K562 (cell line): Measurements from ENCODE around the gene DAB1. TPM values are rescaled to one million over a fixed set of nuclear protein-coding genes. Genes with fewer than 3 reads are reported as not detected.

Source experiments
- ATAC-seq: fragments of 200-7000 bp; cut with Tn5 transposase; 3 replicates; pipeline ENCODE4 v1.9.1; 2020; ENCODE audit warnings: moderate library complexity
- BruUV-seq: library from RNA; stranded (reverse); fragments of 400-500 nt; replicated peaks from 2 replicates; lab custom pipeline; 2021; lab: Mats Ljungman, UMichigan
- CTCF ChIA-PET: fragments of 300-600 bp; formaldehyde crosslinking; extraction: SDS; loops from one replicate; lab custom pipeline; 2021; ENCODE audit warnings: low intra/inter-chr PET ratio; lab: Yijun Ruan, JAX
- POLR2A ChIA-PET: fragments of 300-600, 350-650 bp; sonication (Branson Sonifier 250); formaldehyde crosslinking; extraction: SDS; loops from one replicate; lab custom pipeline; 2021; ENCODE audit warnings: antibody characterized with exemption, inconsistent platforms; lab: Yijun Ruan, JAX
- DNase-seq, 4 experiments: peaks; one replicate each; pipeline versions ENCODE4 v3.0.0 to v3.0.0-alpha.2; 2011 to 2018; ENCODE audit warnings: low spot score in 3 of 4, mixed read lengths in 3 of 4; ENCODE audit errors: extremely low read depth in 1 of 4
- FAIRE-seq: peaks from 2 replicates; lab custom pipeline; 2011; peaks lifted over from hg19 to GRCh38; lab: Jason Lieb, UNC
- H2AFZ ChIP-seq: 2 replicates; pipeline ENCODE4 v1.6.0; 2011; ENCODE audit warnings: low read depth, low read length, control low read depth, inconsistent platforms
- H3K27ac ChIP-seq: fragments of 200-600 bp; 3 replicates; pipeline ENCODE4 v1.8.0; 2011; ENCODE audit warnings: low read depth, mild to moderate bottlenecking, control low read depth, inconsistent platforms, low read length, moderate library complexity, mixed read lengths; ENCODE audit errors: extremely low read depth
- H3K27me3 ChIP-seq, 2 experiments: fragments of 300-600 bp in 1 of 2; 2 replicates in 1 of 2; 3 replicates in 1 of 2; pipeline versions ENCODE4 v1.6.0 to v1.8.0; 2011; ENCODE audit warnings: inconsistent platforms in 2 of 2, low read length in 2 of 2, mild to moderate bottlenecking in 1 of 2, mixed read lengths in 1 of 2, moderate library complexity in 1 of 2; ENCODE audit not compliant: control insufficient read depth in 2 of 2, insufficient read depth in 2 of 2
- H3K36me3 ChIP-seq: fragments of 300-600 bp; 3 replicates; pipeline ENCODE4 v1.8.0; 2011; ENCODE audit warnings: mild to moderate bottlenecking, low read length, inconsistent platforms; ENCODE audit not compliant: control insufficient read depth, insufficient read depth
- H3K4me1 ChIP-seq, 2 experiments: fragments of 200-600 bp in 1 of 2; replicated peaks in 1 of 2; 2 replicates in 1 of 2; 3 replicates in 1 of 2; pipeline versions ENCODE4 v1.5.1 to v1.8.0; 2011; ENCODE audit warnings: inconsistent platforms in 2 of 2, low read length in 2 of 2, mild to moderate bottlenecking in 1 of 2, mixed read lengths in 1 of 2, moderate library complexity in 1 of 2; ENCODE audit not compliant: control insufficient read depth in 2 of 2, insufficient read depth in 2 of 2
- H3K4me2 ChIP-seq: 2 replicates; pipeline ENCODE4 v1.6.1; 2011; ENCODE audit warnings: low read length, control low read depth, inconsistent platforms, mixed read lengths; ENCODE audit not compliant: insufficient read depth
- H3K4me3 ChIP-seq: fragments of 200-600 bp; sonication (generic), shearing (Covaris generic); 2 replicates; pipeline ENCODE4 v1.5.1; 2016; ENCODE audit warnings: control low read depth, inconsistent platforms
- H3K79me2 ChIP-seq: fragments of 200-600 bp; 3 replicates; pipeline ENCODE4 v1.8.0; 2011; ENCODE audit warnings: low read length, inconsistent platforms; ENCODE audit not compliant: control insufficient read depth, insufficient read depth
- H3K9ac ChIP-seq, 2 experiments: 2 replicates each; pipeline versions ENCODE4 v1.6.0 to v1.6.1; 2011; ENCODE audit warnings: low read depth in 2 of 2, low read length in 2 of 2, control low read depth in 1 of 2, inconsistent platforms in 1 of 2, mild to moderate bottlenecking in 1 of 2, mixed read lengths in 1 of 2; ENCODE audit not compliant: insufficient read depth in 1 of 2
- H3K9me1 ChIP-seq: one replicate; pipeline ENCODE4 v1.6.0; 2011; ENCODE audit warnings: inconsistent platforms, mild to moderate bottlenecking, low read length, moderate library complexity; ENCODE audit not compliant: control insufficient read depth, insufficient read depth
- H3K9me3 ChIP-seq: replicated peaks from 2 replicates; pipeline ENCODE4 v1.5.1; 2011; ENCODE audit warnings: low read depth, low read length, inconsistent platforms; ENCODE audit not compliant: control insufficient read depth, insufficient read depth
- H4K20me1 ChIP-seq: replicated peaks from 2 replicates; pipeline ENCODE4 v1.6.1; 2011; ENCODE audit warnings: low read length, inconsistent platforms, mixed read lengths; ENCODE audit not compliant: control insufficient read depth, insufficient read depth
- CEBPB ChIP-seq: fragments of 450-650 bp; IDR thresholded peaks from 2 replicates; pipeline ENCODE4 v1.6.1; 2016; ENCODE audit warnings: missing genetic modification characterization, missing compliant biosample characterization
- GTF2F1 ChIP-seq: IDR thresholded peaks from 2 replicates; pipeline ENCODE4 v1.6.1; 2011; ENCODE audit warnings: low read depth, low read length, improper control_type of control experiment
- MAFG ChIP-seq: fragments of 450-650 bp; conservative IDR thresholded peaks from 2 replicates; pipeline ENCODE4 v1.6.1; 2016; ENCODE audit warnings: missing genetic modification characterization, missing compliant biosample characterization
- MCM2 ChIP-seq: fragments of 450-650 bp; IDR thresholded peaks from 2 replicates; pipeline ENCODE4 v1.6.1; 2017; ENCODE audit warnings: low read depth, mild to moderate bottlenecking
- MLLT1 ChIP-seq, 2 experiments: fragments of 450-650 bp; IDR thresholded peaks; 2 replicates each; pipeline ENCODE4 v1.6.1; 2016
- TEAD1 ChIP-seq, 2 experiments: fragments of 450-650 bp in 1 of 2; sonication (generic) in 1 of 2; formaldehyde crosslinking; IDR thresholded peaks; 2 replicates each; pipeline versions ENCODE4 v1.4.0 to v1.8.0; 2020 to 2022; ENCODE audit warnings: mild to moderate bottlenecking in 2 of 2, missing genetic modification reagents in 1 of 2
- TSC22D4 ChIP-seq: fragments of 450-650 bp; IDR thresholded peaks from 2 replicates; pipeline ENCODE4 v1.6.1; 2016; ENCODE audit warnings: missing genetic modification characterization, missing biosample characterization, control low read depth
- USF1 ChIP-seq: sonication (generic); formaldehyde crosslinking; IDR thresholded peaks from 2 replicates; pipeline ENCODE4 v1.9.0; 2022; ENCODE audit warnings: mild to moderate bottlenecking, missing genetic modification reagents
- YY1 ChIP-seq, 3 experiments: IDR thresholded peaks; 2 replicates each; pipeline ENCODE4 v1.6.1; 2011; ENCODE audit warnings: low read length in 2 of 3, mild to moderate bottlenecking in 2 of 3, moderate library complexity in 2 of 3, borderline replicate concordance in 1 of 3, control low read depth in 1 of 3, low read depth in 1 of 3; ENCODE audit not compliant: insufficient read depth in 3 of 3, insufficient replicate concordance in 2 of 3, control insufficient read depth in 1 of 3, insufficient read length in 1 of 3; ENCODE audit errors: extremely low read depth in 1 of 3
- ZNF175 ChIP-seq: fragments of 200-800 bp; sonication (Bioruptor generic); IDR thresholded peaks from 2 replicates; pipeline ENCODE4 v1.6.1; 2016; ENCODE audit warnings: low read depth, mild to moderate bottlenecking, missing genetic modification characterization, missing compliant biosample characterization
- ZNF217 ChIP-seq: sonication (generic); formaldehyde crosslinking; IDR thresholded peaks from 2 replicates; pipeline ENCODE4 v1.8.0; 2022; ENCODE audit warnings: mild to moderate bottlenecking, missing genetic modification reagents
- ZNF280A ChIP-seq: fragments of 450-650 bp; IDR thresholded peaks from 2 replicates; pipeline ENCODE4 v1.6.1; 2018; ENCODE audit warnings: mild to moderate bottlenecking, low read depth; ENCODE audit not compliant: partially characterized antibody
- ZNF551 ChIP-seq: fragments of 250-450 bp; sonication (Bioruptor Pico); IDR thresholded peaks from 2 replicates; pipeline ENCODE4 v1.5.0; 2021; ENCODE audit warnings: mild to moderate bottlenecking, moderate library complexity
- ZNF778 ChIP-seq: fragments of 450-650 bp; formaldehyde crosslinking; IDR thresholded peaks from 2 replicates; pipeline ENCODE4 v1.4.0; 2020; ENCODE audit warnings: mild to moderate bottlenecking, moderate library complexity
- WGBS: fragments of 100-300 bp; shearing (Covaris generic); methylation state at CpG from one replicate; pipeline ENCODE4 v1.1.6; 2016; ENCODE audit warnings: low coverage, mixed read lengths; ENCODE audit not compliant: insufficient coverage; ENCODE audit errors: missing lambda C conversion rate; 5-methylcytosine and 5-hydroxymethylcytosine counted together
- in situ Hi-C: fragments of 300-500 bp; cut with MboI; formaldehyde crosslinking; loops from 4 replicates; pipeline ENCODE4 v1.15.0; 2018; ENCODE audit warnings: inconsistent platforms, mixed read lengths
- intact Hi-C: fragments of 100-400 bp; cut with micrococcal nuclease; formaldehyde crosslinking; loops from 2 replicates; pipeline ENCODE4 v1.14.2; 2022
- polyA plus RNA-seq, 8 experiments: library from polyadenylated mRNA; depleted of rRNA in 4 of 8; stranded (reverse) in 5 of 8; unstranded in 3 of 8; fragments of >200 nt; fragmentation: Nextera tagmentation in 2 of 8; fragmentation: Illumina TruSeq in 1 of 8; extraction: Ambion mirVana in 2 of 8; extraction: Trizol in 1 of 8; gene quantifications; 2 replicates each; pipeline versions ENCODE4 v1.2.1 to v1.2.3, GENCODE V29; 2011 to 2014; ENCODE audit warnings: inconsistent platforms in 1 of 8, missing spikeins in 1 of 8
- total RNA-seq, 7 experiments: library from RNA; depleted of rRNA in 6 of 7; stranded (reverse); fragments of >200 nt in 6 of 7; fragmentation: Illumina TruSeq in 2 of 7; extraction: Trizol in 2 of 7; gene quantifications; 2 replicates each; pipeline versions ENCODE4 v1.2.1 to v1.2.3, GENCODE V29; 2011 to 2021; ENCODE audit warnings: low replicate concordance in 1 of 7

DAB1 gene
- total and polyA plus RNA-seq, 9 of the 15 experiments (the other 6 are each of a cell fraction or from before 2014, with no cell fraction given) = not detected

- intact Hi-C loops (no loop called here), in situ Hi-C loops (no loop called here)
- H3K4me1 ChIP-seq = no peaks in the 10 kb centered on the region
- no peaks in the 10 kb centered on the region; the same call in 1 of the 2 replicates for H4K20me1 ChIP-seq
- no peaks in the 10 kb centered on the region for H3K36me3 ChIP-seq
- DNase-seq = no peak
- H3K4me2 ChIP-seq = no peak overlapping the region
- no peak overlapping the region for H3K9ac ChIP-seq
- CTCF ChIA-PET = no interaction called here
- no peaks in the 10 kb centered on the region for H3K9me3 ChIP-seq
- no peak for FAIRE-seq
- POLR2A ChIA-PET = no interaction called here
- H2AFZ ChIP-seq = no peak overlapping the region
- 0% methylated on average over 4 of the region's 4 CpGs for WGBS
- no peak overlapping the region for H3K4me3 ChIP-seq
- H3K9me1 ChIP-seq = no peaks in the 10 kb centered on the region
- BruUV-seq = no TSS peak
- peaks cover 0 to 5% of the 10 kb centered on the region in 2 experiments; a peak in 2 of 5 replicates for H3K27me3 ChIP-seq
- no peak overlapping the region for H3K27ac ChIP-seq
- no peak for TF ChIP-seq TEAD1 (CRISPR knock-in tag; IDR thresholded peaks at IDR 0.05)
- no peak for TF ChIP-seq ZNF551 (CRISPR knock-in tag)
- TF ChIP-seq TSC22D4 (tag) = no peak
- no peak for TF ChIP-seq USF1 (CRISPR knock-in tag)
- TF ChIP-seq ZNF778 (CRISPR knock-in tag) = no peak
- no peak for TF ChIP-seq CEBPB (tag)
- no peak for TF ChIP-seq MLLT1 (IDR thresholded peaks at IDR 0.05)
- TF ChIP-seq ZNF280A = no peak
- TF ChIP-seq GTF2F1 = no peak
- TF ChIP-seq ZNF217 = no peak
- TF ChIP-seq YY1 (IDR thresholded peaks at IDR 0.05; ENCODE audit: borderline replicate concordance in 1 of 3, control insufficient read depth in 1 of 3, extremely low read depth in 1 of 3, insufficient read depth in 3 of 3, insufficient read length in 1 of 3, insufficient replicate concordance in 2 of 3, low read depth in 1 of 3, low read length in 2 of 3) = no peak
- no peak for TF ChIP-seq ZNF175 (CRISPR knock-in tag)
- TF ChIP-seq MCM2 = no peak
- no peak for TF ChIP-seq MAFG
- no peaks in the 10 kb centered on the region for H3K79me2 ChIP-seq
- ATAC-seq = no peak
These were observed 317.6 kb downstream of the DAB1 start for GRCh38 chr1:57106296-57106695.
